Smooth muscle cell (in vitro differentiated cells): ENCODE results near the gene MPL. TPM values are rescaled to one million over a fixed set of nuclear protein-coding genes. Genes with fewer than 3 reads are reported as not detected.

Experiments
- DNase-seq: peaks from one replicate; lab custom pipeline; 2025; ENCODE audit not compliant: unreplicated experiment; lab: John Stamatoyannopoulos, UW
- H2AFZ ChIP-seq: fragments of 200-600 bp; sonication (generic); 2 replicates; pipeline ENCODE4 v1.6.0; 2016; ENCODE audit warnings: antibody characterized with exemption, low read depth, mild to moderate bottlenecking
- H3F3A ChIP-seq: fragments of 200-600 bp; sonication (generic); 2 replicates; pipeline ENCODE4 v1.6.0; 2017; ENCODE audit warnings: antibody characterized with exemption, low read depth
- H3K27ac ChIP-seq: fragments of 200-600 bp; sonication (generic); 2 replicates; pipeline ENCODE4 v1.5.1; 2016; ENCODE audit warnings: low read depth, mild to moderate bottlenecking
- H3K27me3 ChIP-seq: fragments of 200-600 bp; sonication (generic); 2 replicates; pipeline ENCODE4 v1.6.1; 2016; ENCODE audit warnings: low read depth, mild to moderate bottlenecking
- H3K36me3 ChIP-seq: fragments of 200-600 bp; sonication (generic); 2 replicates; pipeline ENCODE4 v1.5.1; 2016; ENCODE audit warnings: low read depth
- H3K4me1 ChIP-seq: fragments of 200-600 bp; sonication (generic); 2 replicates; pipeline ENCODE4 v1.5.1; 2016; ENCODE audit warnings: low read depth
- H3K4me2 ChIP-seq: fragments of 200-600 bp; sonication (generic); 2 replicates; pipeline ENCODE4 v1.6.0; 2016; ENCODE audit warnings: mild to moderate bottlenecking
- H3K4me3 ChIP-seq: fragments of 200-600 bp; sonication (generic); 2 replicates; pipeline ENCODE4 v1.5.1; 2016; ENCODE audit warnings: mild to moderate bottlenecking
- H3K79me2 ChIP-seq: fragments of 200-600 bp; sonication (generic); 2 replicates; pipeline ENCODE4 v1.6.0; 2016; ENCODE audit warnings: low read depth, mild to moderate bottlenecking
- H3K9ac ChIP-seq: fragments of 200-600 bp; sonication (generic); 2 replicates; pipeline ENCODE4 v1.6.0; 2016; ENCODE audit warnings: low read depth
- H3K9me3 ChIP-seq: fragments of 200-600 bp; sonication (generic); replicated peaks from 2 replicates; pipeline ENCODE4 v1.5.1; 2016; ENCODE audit warnings: low read depth
- H4K20me1 ChIP-seq: fragments of 200-600 bp; sonication (generic); 2 replicates; pipeline ENCODE4 v1.6.0; 2016; ENCODE audit warnings: low read depth
- CTCF ChIP-seq: fragments of 200-600 bp; sonication (generic); IDR thresholded peaks from 2 replicates; pipeline ENCODE4 v1.5.1; 2017; ENCODE audit warnings: borderline replicate concordance, mild to moderate bottlenecking, antibody characterized with exemption; ENCODE audit not compliant: insufficient read depth, poor library complexity, severe bottlenecking
- WGBS: methylation state at CpG from one replicate; pipeline ENCODE4 v1.1.7; 2016; ENCODE audit warnings: low lambda C conversion rate; 5-methylcytosine and 5-hydroxymethylcytosine counted together
- polyA plus RNA-seq: library from polyadenylated mRNA; unstranded; fragments of >200 nt; fragmentation: Nextera tagmentation; extraction: Ambion mirVana; gene quantifications from 2 replicates; pipeline ENCODE4 v1.2.1, GENCODE V29; 2016
- total RNA-seq: library from RNA; depleted of rRNA; stranded (reverse); fragments of >200 nt; gene quantifications from 2 replicates; pipeline ENCODE4 v1.2.3, GENCODE V29; 2014

MPL gene
- total and polyA plus RNA-seq, 2 experiments from 2014 or later = not detected

- Histone ChIP-seq H3K9ac (no peak overlapping the region), H4K20me1 (no peaks in the 10 kb centered on the region), H3K4me1 (peaks cover under 1% of the 10 kb centered on the region), H3K27ac (peak overlapping the region; percentile 50), H2AFZ (no peak overlapping the region), H3K4me3 (no peak overlapping the region), H3K4me2 (no peak overlapping the region), H3K36me3 (no peaks in the 10 kb centered on the region), H3K79me2 (peaks cover 14% of the 10 kb centered on the region), H3K27me3 (no peaks in the 10 kb centered on the region), H3K9me3 (no peaks in the 10 kb centered on the region), H3F3A (peaks cover 27% of the 10 kb centered on the region)
- no peak for TF ChIP-seq CTCF
- no peak for DNase-seq
- WGBS = 96% methylated on average over 5 of the region's 5 CpGs
These were observed 34.6 kb downstream of the MPL start for GRCh38 chr1:43372172-43372571.

GRCh38 chr1:43373066-43373940 is 35.7 kb downstream of the MPL start:
- Histone ChIP-seq H2AFZ (no peak overlapping the region), H3F3A (peaks cover 27% of the 10 kb centered on the region), H3K4me3 (no peak overlapping the region), H3K4me1 (no peaks in the 10 kb centered on the region), H3K36me3 (no peaks in the 10 kb centered on the region), H3K4me2 (peak overlapping the region; percentile 34), H3K9ac (peak overlapping the region; percentile 14), H4K20me1 (no peaks in the 10 kb centered on the region), H3K9me3 (no peaks in the 10 kb centered on the region), H3K27ac (peak overlapping the region; percentile 50), H3K27me3 (no peaks in the 10 kb centered on the region), H3K79me2 (peaks cover 11% of the 10 kb centered on the region)
- TF ChIP-seq CTCF = no peak
- 63% methylated on average over 4 of the region's 4 CpGs for WGBS
- no peak for DNase-seq

GRCh38 chr1:43376723-43377235 is 39.2 kb downstream of the MPL start:
- H3K4me2 ChIP-seq = no peak overlapping the region
- no peak overlapping the region for H2AFZ ChIP-seq
- H3K4me3 ChIP-seq = no peak overlapping the region
- 79% methylated on average over 7 of the region's 7 CpGs for WGBS
- H3K4me1 ChIP-seq = no peaks in the 10 kb centered on the region
- peaks cover 20% of the 10 kb centered on the region for H3F3A ChIP-seq
- no peaks in the 10 kb centered on the region for H3K27me3 ChIP-seq
- no peak overlapping the region for H3K9ac ChIP-seq
- no peak overlapping the region for H3K27ac ChIP-seq
- no peak for DNase-seq
- H3K9me3 ChIP-seq = no peaks in the 10 kb centered on the region
- no peaks in the 10 kb centered on the region for H4K20me1 ChIP-seq
- no peaks in the 10 kb centered on the region for H3K79me2 ChIP-seq
- TF ChIP-seq CTCF = no peak
- no peaks in the 10 kb centered on the region for H3K36me3 ChIP-seq

GRCh38 chr1:43377831-43378230 is 40.2 kb downstream of the MPL start:
- no peak for DNase-seq
- 97% methylated on average over 1 of the region's 1 CpG for WGBS
- Histone ChIP-seq H2AFZ (no peak overlapping the region), H3K4me2 (no peak overlapping the region), H3K36me3 (no peaks in the 10 kb centered on the region), H3K27me3 (no peaks in the 10 kb centered on the region), H3K9ac (no peak overlapping the region), H3K4me1 (no peaks in the 10 kb centered on the region), H3F3A (peaks cover 16% of the 10 kb centered on the region), H3K27ac (no peak overlapping the region), H3K4me3 (no peak overlapping the region), H3K9me3 (no peaks in the 10 kb centered on the region), H4K20me1 (no peaks in the 10 kb centered on the region), H3K79me2 (no peaks in the 10 kb centered on the region)
- no peak for TF ChIP-seq CTCF
